ENCODE results near the gene ANGPTL2.

DNA sequence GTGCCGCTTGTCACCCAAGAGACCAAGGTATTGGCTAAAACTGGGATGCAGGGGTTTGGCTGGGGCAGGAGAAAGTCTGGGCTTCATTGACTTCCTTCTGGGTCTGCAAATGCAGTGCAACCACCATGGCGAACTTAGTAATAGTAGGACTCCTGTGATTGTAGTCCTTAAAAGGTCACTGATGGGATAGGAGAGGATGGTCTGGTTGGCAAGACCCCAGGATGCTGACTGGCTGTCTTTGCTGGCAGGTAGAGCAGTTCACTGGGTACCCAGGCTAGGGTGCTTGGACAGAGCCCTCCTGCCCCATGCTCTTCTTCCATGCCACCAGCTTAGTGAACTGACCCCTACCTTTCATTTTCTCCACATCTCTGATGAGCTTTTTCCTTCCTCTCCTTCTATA is 37.2 kb downstream of the ANGPTL2 start:
- TF ChIP-seq, protein P1, sequence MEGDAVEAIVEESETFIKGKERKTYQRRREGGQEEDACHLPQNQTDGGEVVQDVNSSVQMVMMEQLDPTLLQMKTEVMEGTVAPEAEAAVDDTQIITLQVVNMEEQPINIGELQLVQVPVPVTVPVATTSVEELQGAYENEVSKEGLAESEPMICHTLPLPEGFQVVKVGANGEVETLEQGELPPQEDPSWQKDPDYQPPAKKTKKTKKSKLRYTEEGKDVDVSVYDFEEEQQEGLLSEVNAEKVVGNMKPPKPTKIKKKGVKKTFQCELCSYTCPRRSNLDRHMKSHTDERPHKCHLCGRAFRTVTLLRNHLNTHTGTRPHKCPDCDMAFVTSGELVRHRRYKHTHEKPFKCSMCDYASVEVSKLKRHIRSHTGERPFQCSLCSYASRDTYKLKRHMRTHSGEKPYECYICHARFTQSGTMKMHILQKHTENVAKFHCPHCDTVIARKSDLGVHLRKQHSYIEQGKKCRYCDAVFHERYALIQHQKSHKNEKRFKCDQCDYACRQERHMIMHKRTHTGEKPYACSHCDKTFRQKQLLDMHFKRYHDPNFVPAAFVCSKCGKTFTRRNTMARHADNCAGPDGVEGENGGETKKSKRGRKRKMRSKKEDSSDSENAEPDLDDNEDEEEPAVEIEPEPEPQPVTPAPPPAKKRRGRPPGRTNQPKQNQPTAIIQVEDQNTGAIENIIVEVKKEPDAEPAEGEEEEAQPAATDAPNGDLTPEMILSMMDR (IDR thresholded peaks at IDR 0.05; ENCODE audit: low read depth, low read length) = no peak
- TF ChIP-seq EZH2phosphoT487 (IDR thresholded peaks at IDR 0.05; ENCODE audit: low read depth) = no peak
